Right ventricle myocardium superior (tissue), 1 donor: ENCODE results near the gene EPM2A. TPM values are rescaled to one million over a fixed set of nuclear protein-coding genes. Genes with fewer than 3 reads are reported as not detected.

Source experiments
- total RNA-seq: library from RNA; stranded (reverse); fragmentation: NEBNext Ultra II Directional; extraction: Animal tissue kit (Norgen Biotek cat#: 25700); gene quantifications from one replicate; pipeline ENCODE4 v1.2.1, GENCODE V29; 2021
- donor health status: DM: no; HTN: yes; CAD: no; lungs with severe emphysema.

EPM2A gene
- total RNA-seq, 1 donor from 2014 or later: 46.5 TPM

Other genes with a start within 250 kb of the EPM2A start
- 12.8 TPM for gene FBXO30, start 79.3 kb upstream of the EPM2A start, total RNA-seq
- 9.9 TPM for gene SHPRH, start 228.8 kb upstream of the EPM2A start, total RNA-seq